GM23338 (cell line): ENCODE data around the gene C4BPA. TPM values are rescaled to one million over a fixed set of nuclear protein-coding genes. Genes with fewer than 3 reads are reported as not detected.

ENCODE experiments used
- ATAC-seq: fragments of 200-7000 bp; cut with Tn5 transposase; 3 replicates; pipeline ENCODE4 v1.9.1; 2020
- DNase-seq: peaks from one replicate; pipeline ENCODE4 v3.0.0-alpha.2; 2015; ENCODE audit warnings: low spot score
- H2AFZ ChIP-seq: fragments of 200-600 bp; sonication (generic); 2 replicates; pipeline ENCODE4 v1.8.0; 2016; ENCODE audit warnings: antibody characterized with exemption, mild to moderate bottlenecking, moderate library complexity
- H3F3A ChIP-seq: fragments of 200-600 bp; sonication (generic); replicated peaks from 2 replicates; pipeline ENCODE4 v1.8.0; 2017; ENCODE audit warnings: antibody characterized with exemption, mixed run types, low read depth
- H3K27ac ChIP-seq: fragments of 200-600 bp; sonication (generic); 2 replicates; pipeline ENCODE4 v1.6.1; 2016; ENCODE audit warnings: low read depth
- H3K27me3 ChIP-seq: fragments of 200-600 bp; sonication (generic); 2 replicates; pipeline ENCODE4 v1.8.0; 2016; ENCODE audit warnings: mild to moderate bottlenecking, mixed run types, moderate library complexity; ENCODE audit not compliant: insufficient read depth
- H3K36me3 ChIP-seq: fragments of 200-600 bp; sonication (generic); 2 replicates; pipeline ENCODE4 v1.8.0; 2016; ENCODE audit warnings: mild to moderate bottlenecking; ENCODE audit not compliant: insufficient read depth
- H3K4me1 ChIP-seq: fragments of 200-600 bp; sonication (generic); 2 replicates; pipeline ENCODE4 v1.8.0; 2016; ENCODE audit warnings: mild to moderate bottlenecking, moderate library complexity; ENCODE audit not compliant: insufficient read depth
- H3K4me2 ChIP-seq: fragments of 200-600 bp; sonication (generic); 2 replicates; pipeline ENCODE4 v1.7.1; 2017; ENCODE audit warnings: mixed run types
- H3K4me3 ChIP-seq: fragments of 200-600 bp; sonication (generic); 2 replicates; pipeline ENCODE4 v1.6.1; 2016; ENCODE audit warnings: mixed run types
- H3K79me2 ChIP-seq: fragments of 200-600 bp; sonication (generic); replicated peaks from 2 replicates; pipeline ENCODE4 v1.8.0; 2017; ENCODE audit warnings: mild to moderate bottlenecking; ENCODE audit not compliant: insufficient read depth
- H3K9me2 ChIP-seq: fragments of 200-600 bp; sonication (generic); 2 replicates; pipeline ENCODE4 v1.8.0; 2017; ENCODE audit not compliant: insufficient read depth
- H4K20me1 ChIP-seq: fragments of 200-600 bp; sonication (generic); replicated peaks from 2 replicates; pipeline ENCODE4 v1.8.0; 2017; ENCODE audit warnings: mild to moderate bottlenecking; ENCODE audit not compliant: insufficient read depth
- H3K27ac Mint-ChIP-seq: 2 replicates; pipeline ENCODE4 v1.8.0; 2020; ENCODE audit warnings: inconsistent platforms, mild to moderate bottlenecking, moderate library complexity, mixed read lengths
- H3K27me3 Mint-ChIP-seq: 3 replicates; pipeline ENCODE4 v1.8.0; 2022; ENCODE audit warnings: low read depth, mild to moderate bottlenecking, moderate library complexity, mixed read lengths, inconsistent platforms; ENCODE audit not compliant: insufficient read depth, poor library complexity
- H3K36me3 Mint-ChIP-seq: 3 replicates; pipeline ENCODE4 v1.8.0; 2021; ENCODE audit warnings: low read depth, mild to moderate bottlenecking, inconsistent platforms, moderate library complexity, mixed read lengths
- H3K4me1 Mint-ChIP-seq: 3 replicates; pipeline ENCODE4 v1.8.0; 2020; ENCODE audit warnings: mild to moderate bottlenecking, inconsistent platforms, mixed read lengths
- H3K4me3 Mint-ChIP-seq: 3 replicates; pipeline ENCODE4 v1.8.0; 2021; ENCODE audit warnings: moderate library complexity, mild to moderate bottlenecking, inconsistent platforms, mixed read lengths
- H3K9me3 Mint-ChIP-seq: 3 replicates; pipeline ENCODE4 v1.8.0; 2020; ENCODE audit warnings: moderate library complexity, mild to moderate bottlenecking, inconsistent platforms, mixed read lengths
- JUNB ChIP-seq: IDR thresholded peaks from one replicate; pipeline ENCODE4 v1.6.1; 2016; ENCODE audit warnings: antibody characterized with exemption; ENCODE audit not compliant: unreplicated experiment
- NANOG ChIP-seq: IDR thresholded peaks from 2 replicates; pipeline ENCODE4 v1.6.1; 2016; ENCODE audit warnings: antibody characterized with exemption, borderline replicate concordance
- STAT1 ChIP-seq: IDR thresholded peaks from one replicate; pipeline ENCODE4 v1.6.1; 2016; ENCODE audit warnings: antibody characterized with exemption; ENCODE audit not compliant: unreplicated experiment
- ZNF331 ChIP-seq: fragments of 250-450 bp; sonication (Bioruptor Pico); IDR thresholded peaks from 2 replicates; pipeline ENCODE4 v1.5.0; 2020; ENCODE audit warnings: low read depth, mild to moderate bottlenecking, moderate library complexity
- polyA plus RNA-seq: library from polyadenylated mRNA; unstranded; fragments of >200 nt; fragmentation: Nextera tagmentation; extraction: Ambion mirVana; gene quantifications from 2 replicates; pipeline ENCODE4 v1.2.1, GENCODE V29; 2016
- total RNA-seq: library from RNA; depleted of rRNA; stranded (reverse); fragments of >200 nt; shearing (Covaris generic); gene quantifications from 2 replicates; pipeline ENCODE4 v1.2.3, GENCODE V29; 2014
- TF ChIP-seq, protein P1 (sequence below): fragments of 250-450 bp; sonication (Bioruptor Pico); IDR thresholded peaks from 2 replicates; pipeline ENCODE4 v1.5.0; 2020; ENCODE audit warnings: mild to moderate bottlenecking, moderate library complexity

C4BPA gene
- total and polyA plus RNA-seq, 2 experiments from 2014 or later = not detected

DNA sequence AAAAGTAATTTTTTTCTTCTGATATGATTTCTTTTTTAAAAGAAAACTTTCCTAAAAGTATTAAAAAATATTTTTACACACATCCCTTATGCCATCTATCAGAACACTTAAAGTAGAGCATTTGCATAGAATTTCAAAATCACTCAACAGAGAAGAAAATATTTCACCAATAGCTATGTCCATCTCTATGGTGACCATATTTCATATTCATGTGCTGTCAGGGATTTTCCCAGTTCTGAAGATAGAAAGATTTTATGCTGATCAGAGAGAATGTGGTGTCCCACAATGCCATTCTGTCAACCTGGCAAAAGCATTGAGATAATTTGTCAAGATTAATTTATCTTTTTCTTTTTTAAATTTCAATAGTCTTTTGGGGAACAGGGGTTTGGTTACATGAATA, 87.0 kb downstream of the C4BPA start:
- peaks cover 5% of the 10 kb centered on the region; the same call in 1 of the 2 replicates for H3K9me2 ChIP-seq
- no peaks in the 10 kb centered on the region for H3K27me3 ChIP-seq
- Mint-ChIP-seq H3K27me3 (peaks cover 2% of the 10 kb centered on the region), H3K4me3 (no peak overlapping the region), H3K27ac (no peak overlapping the region), H3K9me3 (peaks cover 5% of the 10 kb centered on the region; the same call in 1 of the 3 replicates), H3K36me3 (no peaks in the 10 kb centered on the region; the same call in 2 of the 3 replicates), H3K4me1 (no peaks in the 10 kb centered on the region)
- DNase-seq (no peak), ATAC-seq (no peak)
- H3F3A ChIP-seq = no peaks in the 10 kb centered on the region
- no peak overlapping the region for H2AFZ ChIP-seq
- no peaks in the 10 kb centered on the region for H4K20me1 ChIP-seq
- H3K27ac ChIP-seq = no peak overlapping the region
- no peaks in the 10 kb centered on the region for H3K4me1 ChIP-seq
- no peaks in the 10 kb centered on the region for H3K36me3 ChIP-seq
- no peaks in the 10 kb centered on the region for H3K79me2 ChIP-seq
- no peak overlapping the region for H3K4me2 ChIP-seq
- TF ChIP-seq STAT1 = no peak
- no peak overlapping the region for H3K4me3 ChIP-seq

DNA sequence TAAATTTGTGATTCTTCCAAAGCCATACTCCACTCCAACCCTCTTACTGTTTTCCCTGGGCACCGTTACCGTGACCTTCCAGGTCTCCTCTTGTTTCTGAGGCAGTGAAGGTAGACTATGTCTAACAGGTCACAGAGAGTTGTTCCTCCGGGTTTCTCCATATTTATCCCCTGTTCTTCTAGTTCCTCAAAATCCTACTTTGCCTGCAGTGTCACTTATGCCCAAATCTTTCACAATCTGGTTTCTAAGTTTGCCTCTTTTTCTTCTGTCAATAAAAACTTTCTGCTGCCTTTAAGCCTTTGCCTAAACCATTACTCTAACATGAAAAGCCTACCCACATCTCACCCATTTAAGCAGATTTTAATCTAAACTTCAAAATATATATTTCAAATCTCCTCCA, 87.7 kb downstream of the C4BPA start:
- Mint-ChIP-seq H3K4me1 (no peaks in the 10 kb centered on the region), H3K27ac (no peak overlapping the region), H3K36me3 (no peaks in the 10 kb centered on the region; the same call in 2 of the 3 replicates), H3K9me3 (peaks cover 5% of the 10 kb centered on the region; the same call in 1 of the 3 replicates), H3K4me3 (no peak overlapping the region), H3K27me3 (peaks cover 2% of the 10 kb centered on the region)
- Histone ChIP-seq H3K27me3 (no peaks in the 10 kb centered on the region), H3K36me3 (no peaks in the 10 kb centered on the region), H4K20me1 (no peaks in the 10 kb centered on the region), H3K9me2 (peaks cover 5% of the 10 kb centered on the region; the same call in 1 of the 2 replicates), H3K79me2 (no peaks in the 10 kb centered on the region), H3F3A (no peaks in the 10 kb centered on the region), H2AFZ (no peak overlapping the region), H3K4me1 (no peaks in the 10 kb centered on the region), H3K4me3 (no peak overlapping the region), H3K27ac (no peak overlapping the region), H3K4me2 (no peak overlapping the region)
- DNase-seq = no peak
- no peak for ATAC-seq
- TF ChIP-seq, protein P1, sequence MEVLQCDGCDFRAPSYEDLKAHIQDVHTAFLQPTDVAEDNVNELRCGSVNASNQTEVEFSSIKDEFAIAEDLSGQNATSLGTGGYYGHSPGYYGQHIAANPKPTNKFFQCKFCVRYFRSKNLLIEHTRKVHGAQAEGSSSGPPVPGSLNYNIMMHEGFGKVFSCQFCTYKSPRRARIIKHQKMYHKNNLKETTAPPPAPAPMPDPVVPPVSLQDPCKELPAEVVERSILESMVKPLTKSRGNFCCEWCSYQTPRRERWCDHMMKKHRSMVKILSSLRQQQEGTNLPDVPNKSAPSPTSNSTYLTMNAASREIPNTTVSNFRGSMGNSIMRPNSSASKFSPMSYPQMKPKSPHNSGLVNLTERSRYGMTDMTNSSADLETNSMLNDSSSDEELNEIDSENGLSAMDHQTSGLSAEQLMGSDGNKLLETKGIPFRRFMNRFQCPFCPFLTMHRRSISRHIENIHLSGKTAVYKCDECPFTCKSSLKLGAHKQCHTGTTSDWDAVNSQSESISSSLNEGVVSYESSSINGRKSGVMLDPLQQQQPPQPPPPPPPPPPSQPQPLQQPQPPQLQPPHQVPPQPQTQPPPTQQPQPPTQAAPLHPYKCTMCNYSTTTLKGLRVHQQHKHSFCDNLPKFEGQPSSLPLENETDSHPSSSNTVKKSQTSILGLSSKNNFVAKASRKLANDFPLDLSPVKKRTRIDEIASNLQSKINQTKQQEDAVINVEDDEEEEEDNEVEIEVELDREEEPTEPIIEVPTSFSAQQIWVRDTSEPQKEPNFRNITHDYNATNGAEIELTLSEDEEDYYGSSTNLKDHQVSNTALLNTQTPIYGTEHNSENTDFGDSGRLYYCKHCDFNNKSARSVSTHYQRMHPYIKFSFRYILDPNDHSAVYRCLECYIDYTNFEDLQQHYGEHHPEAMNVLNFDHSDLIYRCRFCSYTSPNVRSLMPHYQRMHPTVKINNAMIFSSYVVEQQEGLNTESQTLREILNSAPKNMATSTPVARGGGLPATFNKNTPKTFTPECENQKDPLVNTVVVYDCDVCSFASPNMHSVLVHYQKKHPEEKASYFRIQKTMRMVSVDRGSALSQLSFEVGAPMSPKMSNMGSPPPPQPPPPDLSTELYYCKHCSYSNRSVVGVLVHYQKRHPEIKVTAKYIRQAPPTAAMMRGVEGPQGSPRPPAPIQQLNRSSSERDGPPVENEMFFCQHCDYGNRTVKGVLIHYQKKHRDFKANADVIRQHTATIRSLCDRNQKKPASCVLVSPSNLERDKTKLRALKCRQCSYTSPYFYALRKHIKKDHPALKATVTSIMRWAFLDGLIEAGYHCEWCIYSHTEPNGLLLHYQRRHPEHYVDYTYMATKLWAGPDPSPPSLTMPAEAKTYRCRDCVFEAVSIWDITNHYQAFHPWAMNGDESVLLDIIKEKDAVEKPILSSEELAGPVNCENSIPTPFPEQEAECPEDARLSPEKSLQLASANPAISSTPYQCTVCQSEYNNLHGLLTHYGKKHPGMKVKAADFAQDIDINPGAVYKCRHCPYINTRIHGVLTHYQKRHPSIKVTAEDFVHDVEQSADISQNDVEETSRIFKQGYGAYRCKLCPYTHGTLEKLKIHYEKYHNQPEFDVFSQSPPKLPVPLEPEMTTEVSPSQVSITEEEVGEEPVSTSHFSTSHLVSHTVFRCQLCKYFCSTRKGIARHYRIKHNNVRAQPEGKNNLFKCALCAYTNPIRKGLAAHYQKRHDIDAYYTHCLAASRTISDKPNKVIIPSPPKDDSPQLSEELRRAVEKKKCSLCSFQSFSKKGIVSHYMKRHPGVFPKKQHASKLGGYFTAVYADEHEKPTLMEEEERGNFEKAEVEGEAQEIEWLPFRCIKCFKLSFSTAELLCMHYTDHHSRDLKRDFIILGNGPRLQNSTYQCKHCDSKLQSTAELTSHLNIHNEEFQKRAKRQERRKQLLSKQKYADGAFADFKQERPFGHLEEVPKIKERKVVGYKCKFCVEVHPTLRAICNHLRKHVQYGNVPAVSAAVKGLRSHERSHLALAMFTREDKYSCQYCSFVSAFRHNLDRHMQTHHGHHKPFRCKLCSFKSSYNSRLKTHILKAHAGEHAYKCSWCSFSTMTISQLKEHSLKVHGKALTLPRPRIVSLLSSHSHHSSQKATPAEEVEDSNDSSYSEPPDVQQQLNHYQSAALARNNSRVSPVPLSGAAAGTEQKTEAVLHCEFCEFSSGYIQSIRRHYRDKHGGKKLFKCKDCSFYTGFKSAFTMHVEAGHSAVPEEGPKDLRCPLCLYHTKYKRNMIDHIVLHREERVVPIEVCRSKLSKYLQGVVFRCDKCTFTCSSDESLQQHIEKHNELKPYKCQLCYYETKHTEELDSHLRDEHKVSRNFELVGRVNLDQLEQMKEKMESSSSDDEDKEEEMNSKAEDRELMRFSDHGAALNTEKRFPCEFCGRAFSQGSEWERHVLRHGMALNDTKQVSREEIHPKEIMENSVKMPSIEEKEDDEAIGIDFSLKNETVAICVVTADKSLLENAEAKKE (CRISPR knock-in tag) = no peak
- no peak for TF ChIP-seq JUNB
- TF ChIP-seq NANOG = no peak
- no peak for TF ChIP-seq ZNF331 (CRISPR knock-in tag)
